IgD-negative memory B cell (primary cell): ENCODE measurements around the gene ZNF280A. TPM values are rescaled to one million over a fixed set of nuclear protein-coding genes. Genes with fewer than 3 reads are reported as not detected.

Experiments used
- H3K27ac Mint-ChIP-seq, 3 donors: one replicate each; pipeline ENCODE4 v1.8.0; 2020 to 2022; ENCODE audit warnings: mild to moderate bottlenecking in 3 of 3, mixed read lengths in 3 of 3, moderate library complexity in 1 of 3
- H3K27me3 Mint-ChIP-seq: one replicate; pipeline ENCODE4 v1.8.0; 2021; ENCODE audit warnings: mixed read lengths
- H3K36me3 Mint-ChIP-seq: one replicate; pipeline ENCODE4 v1.8.0; 2020; ENCODE audit warnings: mild to moderate bottlenecking, mixed read lengths
- H3K4me1 Mint-ChIP-seq, 3 donors: one replicate each; pipeline ENCODE4 v1.8.0; 2020 to 2022; ENCODE audit warnings: mixed read lengths in 3 of 3, mild to moderate bottlenecking in 1 of 3
- H3K4me3 Mint-ChIP-seq, 4 donors: one replicate each; pipeline ENCODE4 v1.8.0; 2020 to 2022; ENCODE audit warnings: mild to moderate bottlenecking in 4 of 4, mixed read lengths in 4 of 4, moderate library complexity in 3 of 4
- H3K9me3 Mint-ChIP-seq, 3 donors: one replicate each; pipeline ENCODE4 v1.8.0; 2020 to 2021; ENCODE audit warnings: mixed read lengths in 3 of 3, mild to moderate bottlenecking in 1 of 3
- polyA plus RNA-seq: library from polyadenylated mRNA; unstranded; fragments of 300-500 nt; fragmentation: Illumina TruSeq; gene quantifications from one replicate; pipeline ENCODE4 v1.2.3, GENCODE V29; 2021

Gene ZNF280A, protein sequence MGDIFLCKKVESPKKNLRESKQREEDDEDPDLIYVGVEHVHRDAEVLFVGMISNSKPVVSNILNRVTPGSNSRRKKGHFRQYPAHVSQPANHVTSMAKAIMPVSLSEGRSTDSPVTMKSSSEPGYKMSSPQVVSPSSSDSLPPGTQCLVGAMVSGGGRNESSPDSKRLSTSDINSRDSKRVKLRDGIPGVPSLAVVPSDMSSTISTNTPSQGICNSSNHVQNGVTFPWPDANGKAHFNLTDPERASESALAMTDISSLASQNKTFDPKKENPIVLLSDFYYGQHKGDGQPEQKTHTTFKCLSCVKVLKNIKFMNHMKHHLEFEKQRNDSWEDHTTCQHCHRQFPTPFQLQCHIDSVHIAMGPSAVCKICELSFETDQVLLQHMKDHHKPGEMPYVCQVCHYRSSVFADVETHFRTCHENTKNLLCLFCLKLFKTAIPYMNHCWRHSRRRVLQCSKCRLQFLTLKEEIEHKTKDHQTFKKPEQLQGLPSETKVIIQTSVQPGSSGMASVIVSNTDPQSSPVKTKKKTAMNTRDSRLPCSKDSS
- not detected for polyA plus RNA-seq

DNA sequence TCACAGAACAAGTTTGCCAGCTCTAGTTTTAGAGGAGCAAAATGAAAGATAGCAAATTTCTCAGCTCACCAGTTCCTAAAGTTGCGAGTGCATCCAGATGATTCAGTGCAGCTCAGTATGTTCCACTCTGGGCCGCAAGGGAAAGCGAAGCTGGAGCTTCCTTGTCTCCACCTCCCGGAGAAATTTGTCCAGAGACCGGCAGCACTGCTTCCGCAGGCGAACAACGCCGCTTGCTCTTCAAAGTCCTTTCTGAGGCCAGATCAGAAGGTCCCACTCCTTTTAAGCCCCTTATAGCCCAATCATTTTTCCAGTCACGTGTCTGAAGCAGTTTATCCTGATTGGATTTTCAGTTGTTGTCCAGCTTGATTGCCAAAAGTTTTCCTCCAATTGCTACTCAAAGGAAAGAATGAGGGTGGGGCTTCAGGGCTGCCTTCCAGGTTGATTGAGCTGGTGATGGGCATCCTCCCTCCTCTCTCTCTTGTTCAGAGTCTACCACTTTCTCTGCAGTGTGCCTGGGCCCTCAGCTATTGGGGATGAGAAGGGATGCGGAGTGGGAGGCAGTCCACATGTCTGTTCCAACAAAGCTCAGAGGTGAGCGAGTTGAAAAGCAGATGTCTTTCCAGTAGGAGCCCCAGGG is at the start of gene ZNF280A:
Gene ZNF280A, minus strand, starts transcription at position 251 of the 637 bp plus-strand sequence. CDS start 4,640 bp downstream, outside the sequence.
- no peaks in the 10 kb centered on the region for H3K36me3 Mint-ChIP-seq
- no peak within 1 kb of the TSS for H3K4me3 Mint-ChIP-seq
- no peak within 1 kb of the TSS for H3K27ac Mint-ChIP-seq
- no peaks in the 10 kb centered on the region for H3K9me3 Mint-ChIP-seq
- peaks cover 10% of the 10 kb centered on the region for H3K27me3 Mint-ChIP-seq
- peaks cover 0 to 4% (median 0%) of the 10 kb centered on the region in 3 donors for H3K4me1 Mint-ChIP-seq

DNA sequence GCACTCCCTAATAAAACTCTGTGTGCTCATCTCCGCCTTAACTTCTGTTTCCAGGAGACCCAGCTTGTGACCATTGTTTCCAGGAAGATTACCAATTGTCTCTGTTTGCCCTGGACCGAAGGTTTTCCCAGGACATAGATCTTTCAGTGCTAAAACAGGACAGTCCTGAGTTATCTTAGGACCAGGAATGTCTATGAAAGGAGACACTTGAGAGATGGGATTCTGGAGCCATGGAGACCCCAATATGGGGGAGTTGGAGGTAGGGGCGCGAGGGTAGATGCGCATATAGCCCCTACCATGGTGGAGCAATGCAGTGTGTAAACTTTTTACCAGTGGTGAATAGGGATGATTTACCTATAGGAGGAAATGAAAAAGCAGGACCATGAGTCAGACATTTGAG is 49.1 kb upstream of the ZNF280A start:
- H3K27ac Mint-ChIP-seq, result no peak overlapping the region
- peaks cover 16% of the 10 kb centered on the region for H3K27me3 Mint-ChIP-seq

DNA sequence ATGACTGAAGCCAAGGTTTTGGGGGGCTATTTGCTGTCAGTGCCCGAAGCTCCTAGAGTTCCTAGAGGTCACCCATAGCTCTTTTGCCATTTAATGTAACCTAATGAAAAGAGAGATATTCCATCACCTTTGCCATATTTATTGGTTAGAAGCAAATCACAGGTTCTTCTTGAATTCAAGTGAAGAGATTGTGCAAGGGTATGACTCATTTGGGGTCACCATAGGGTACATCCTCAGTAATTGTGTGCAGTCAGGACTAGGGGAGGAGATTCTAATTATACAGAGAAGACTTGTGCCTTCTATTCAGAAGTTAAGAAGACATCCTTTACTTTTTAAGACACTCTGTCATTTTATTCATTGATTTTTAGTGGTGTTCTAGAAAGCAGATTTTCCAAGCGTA is 45.9 kb upstream of the ZNF280A start:
- no peaks in the 10 kb centered on the region for H3K4me1 Mint-ChIP-seq
- no peaks in the 10 kb centered on the region for H3K9me3 Mint-ChIP-seq
- H3K27me3 Mint-ChIP-seq, result peaks cover 13% of the 10 kb centered on the region
- peak overlapping the region in 1 of 4 donors; percentile 44 for H3K4me3 Mint-ChIP-seq
- no peak overlapping the region for H3K27ac Mint-ChIP-seq
- peaks cover 1% of the 10 kb centered on the region for H3K36me3 Mint-ChIP-seq

More for the DNA sequence above, 49.1 kb upstream of the ZNF280A start:
- Mint-ChIP-seq H3K9me3 (no peaks in the 10 kb centered on the region), H3K36me3 (peaks cover 1% of the 10 kb centered on the region), H3K4me3 (no peak overlapping the region), H3K4me1 (no peaks in the 10 kb centered on the region)

DNA sequence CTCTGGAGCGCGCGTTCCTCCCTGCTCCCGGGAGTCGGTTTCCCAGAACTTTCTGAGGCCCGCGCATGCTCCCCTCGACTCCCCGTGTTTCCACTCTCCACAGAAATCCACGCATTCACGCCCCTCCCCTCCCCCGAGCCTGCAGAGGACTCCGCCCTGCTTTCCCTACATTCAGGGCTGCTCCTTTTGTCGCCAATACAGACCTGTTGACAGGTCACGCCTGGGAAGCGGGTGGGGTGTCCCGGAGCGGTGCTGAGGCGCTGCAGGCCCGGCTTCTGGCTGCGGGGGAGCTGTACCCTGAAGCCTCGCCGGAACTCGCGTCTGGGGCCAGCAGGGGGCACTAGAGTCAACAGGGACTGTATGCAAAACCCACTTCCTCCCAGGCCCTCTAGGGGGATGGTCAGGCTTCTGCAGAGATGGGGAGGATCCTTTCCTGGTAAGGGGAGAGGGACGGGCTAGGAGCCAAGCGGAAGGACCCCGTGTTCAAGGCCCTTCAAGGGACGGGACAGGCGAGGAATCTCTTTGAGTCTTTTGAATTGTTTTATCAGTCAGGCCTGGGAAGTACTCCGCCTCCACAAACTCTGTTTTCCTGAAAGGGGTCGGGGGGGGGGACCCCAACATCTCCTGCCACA is 39.0 kb upstream of the ZNF280A start, which contains the start of gene PRAME:
Gene PRAME, minus strand, starts transcription at position 294 of the 632 bp plus-strand sequence. CDS start 2,433 bp downstream, outside the sequence.
- H3K27ac Mint-ChIP-seq, result peak within 1 kb of the TSS in 2 of 3 donors; percentile 84 to 88
- H3K4me3 Mint-ChIP-seq, result peak within 1 kb of the TSS; percentile 45 to 83 (median 63)
- peaks cover 2 to 6% (median 6%) of the 10 kb centered on the region in 3 donors for H3K4me1 Mint-ChIP-seq
- H3K9me3 Mint-ChIP-seq, result no peaks in the 10 kb centered on the region
- H3K36me3 Mint-ChIP-seq, result peaks cover 2% of the 10 kb centered on the region
- no peaks in the 10 kb centered on the region for H3K27me3 Mint-ChIP-seq

DNA sequence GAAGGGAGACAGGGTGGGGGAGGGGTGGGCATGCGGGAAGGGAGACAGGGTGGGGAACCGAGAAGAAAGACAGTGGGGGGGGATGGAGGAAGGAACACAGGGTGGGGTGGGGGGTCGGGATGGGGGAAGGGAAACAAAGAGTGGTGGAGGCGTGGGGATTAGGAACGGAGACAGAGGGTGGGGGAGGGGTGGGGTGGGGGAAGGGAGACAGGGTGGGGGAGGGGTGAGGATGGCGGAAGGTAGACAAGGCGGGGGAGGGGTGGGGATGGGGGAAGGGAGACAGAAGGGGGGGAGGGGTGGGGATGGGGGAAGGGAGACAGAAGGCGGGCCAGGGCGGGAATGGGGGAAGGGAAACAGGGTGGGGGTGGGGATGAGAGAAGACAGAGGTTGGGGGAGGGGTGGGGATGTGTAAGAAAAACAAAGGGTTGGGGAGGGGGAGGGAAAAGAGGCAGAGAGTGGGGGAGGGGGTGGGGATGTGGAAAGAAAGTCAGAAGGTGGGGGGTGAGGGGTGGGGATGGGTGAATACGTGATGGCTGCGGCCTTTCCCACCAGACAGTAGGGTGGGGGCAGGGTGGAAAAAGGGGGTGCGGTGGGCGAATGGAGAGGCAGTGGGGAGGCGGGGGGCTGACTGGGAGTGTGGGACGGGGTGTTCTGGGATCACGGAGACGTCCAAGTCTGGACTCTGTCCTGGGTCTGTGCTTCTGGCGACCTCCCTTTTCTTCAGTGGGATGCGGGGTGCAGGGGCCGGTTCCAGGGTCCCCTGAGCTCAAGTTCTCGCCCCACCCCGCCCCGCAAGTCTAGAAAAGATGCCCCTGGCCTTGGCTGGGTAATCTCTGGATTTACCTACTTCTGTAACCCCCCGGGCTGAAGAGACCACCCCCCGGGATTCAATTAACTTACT is 38.3 kb upstream of the ZNF280A start:
- Mint-ChIP-seq H3K27ac (peak overlapping the region in 1 of 3 donors; percentile 88), H3K4me3 (no peak overlapping the region), H3K27me3 (no peaks in the 10 kb centered on the region), H3K4me1 (peaks cover 2 to 6% (median 6%) of the 10 kb centered on the region in 3 donors), H3K9me3 (no peaks in the 10 kb centered on the region), H3K36me3 (peaks cover 2% of the 10 kb centered on the region)

DNA sequence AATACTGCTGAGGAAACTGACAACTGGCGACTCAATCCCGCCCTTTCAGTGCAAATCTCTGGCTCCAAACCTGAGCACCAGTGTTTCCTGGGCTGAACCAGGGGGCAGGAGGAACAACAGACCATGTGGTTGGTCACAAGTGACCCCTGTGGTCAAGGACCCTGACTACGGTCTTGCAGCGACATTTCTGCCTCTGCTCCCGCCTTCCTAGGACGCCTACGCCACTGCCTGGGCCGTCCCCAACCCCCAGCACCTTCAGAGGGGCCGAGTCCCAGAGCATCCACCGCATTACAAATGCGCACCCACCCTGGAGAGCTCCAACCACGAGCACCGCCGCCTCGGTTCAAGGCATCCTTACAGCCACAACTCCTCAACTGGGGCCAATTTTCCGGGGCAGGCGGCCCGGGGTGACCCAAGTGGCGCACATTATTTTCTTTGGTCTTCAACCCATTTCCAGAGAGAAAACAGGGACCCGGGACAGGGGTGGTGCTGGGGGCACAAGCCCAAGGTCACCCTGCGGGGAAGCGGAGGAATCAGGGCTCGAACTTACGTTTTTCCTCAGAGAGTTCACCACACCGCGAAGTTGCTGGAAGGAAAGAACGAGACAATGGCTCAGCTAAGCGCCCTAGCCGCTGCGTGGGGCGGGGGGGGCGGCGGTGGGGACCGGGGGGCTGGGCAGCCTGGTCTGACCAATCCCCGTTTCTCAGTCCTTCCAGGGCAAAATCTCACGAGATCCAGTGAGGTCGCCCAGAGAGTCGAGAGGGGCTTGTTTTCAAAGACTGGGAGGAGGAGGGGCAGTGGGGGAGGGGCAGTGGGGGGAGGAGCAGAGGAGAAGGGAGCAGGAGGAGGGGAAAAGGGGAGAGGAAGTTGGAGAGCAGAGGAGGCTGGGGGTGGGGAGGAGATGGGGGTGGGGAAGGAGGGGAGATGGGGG is 37.2 kb upstream of the ZNF280A start:
- Mint-ChIP-seq H3K36me3 (peaks cover 2% of the 10 kb centered on the region), H3K27me3 (no peaks in the 10 kb centered on the region), H3K27ac (peak overlapping the region in 2 of 3 donors; percentile 53 to 71), H3K9me3 (no peaks in the 10 kb centered on the region), H3K4me1 (peaks cover 2 to 6% (median 6%) of the 10 kb centered on the region in 3 donors), H3K4me3 (peak overlapping the region in 1 of 4 donors; percentile 71)

DNA sequence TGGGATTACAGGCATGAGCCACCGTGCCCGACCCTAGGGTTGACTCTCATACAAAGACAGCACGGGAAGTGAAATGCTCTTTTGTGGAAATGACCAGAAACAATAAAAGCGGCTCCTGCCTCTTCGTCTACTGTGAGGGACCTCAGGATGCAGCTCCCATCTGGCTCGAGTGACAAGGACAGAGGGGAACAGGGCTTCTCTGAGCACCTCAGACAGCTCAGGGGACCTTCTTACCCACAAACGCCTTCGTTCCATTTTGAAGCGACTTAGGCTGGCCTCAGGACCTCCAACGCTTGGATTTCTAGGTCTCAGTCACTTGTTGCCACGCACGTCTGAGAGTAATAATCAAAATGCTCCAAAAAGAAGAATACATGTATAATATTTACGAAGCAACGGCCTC is 36.5 kb upstream of the ZNF280A start:
- peaks cover 2% of the 10 kb centered on the region for H3K36me3 Mint-ChIP-seq
- no peak overlapping the region for H3K4me3 Mint-ChIP-seq
- H3K27ac Mint-ChIP-seq, result no peak overlapping the region
- H3K4me1 Mint-ChIP-seq, result peaks cover 2 to 6% (median 6%) of the 10 kb centered on the region in 3 donors
- no peaks in the 10 kb centered on the region for H3K9me3 Mint-ChIP-seq
- no peaks in the 10 kb centered on the region for H3K27me3 Mint-ChIP-seq

DNA sequence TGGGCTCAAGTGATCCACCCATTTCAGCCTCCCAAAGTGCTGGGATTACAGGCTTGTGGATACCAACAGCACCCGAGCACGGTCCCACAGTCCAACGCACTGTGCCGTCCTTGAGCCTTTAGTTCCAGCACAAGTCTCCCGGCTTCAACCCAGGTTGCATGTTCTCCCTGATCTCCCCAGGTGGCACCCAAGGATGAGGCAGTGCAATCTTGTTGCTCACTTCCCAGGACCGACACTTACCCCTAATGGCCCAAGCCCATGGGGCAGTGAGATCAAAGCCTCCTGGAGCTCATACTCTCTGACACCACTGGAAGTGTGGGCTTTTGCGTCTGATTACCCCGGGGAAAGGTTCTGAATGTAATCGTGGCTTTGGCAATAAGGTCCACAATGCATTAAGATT is 35.5 kb upstream of the ZNF280A start:
- Mint-ChIP-seq H3K36me3 (peaks cover 2% of the 10 kb centered on the region), H3K27ac (peak overlapping the region in 1 of 3 donors; percentile 35), H3K9me3 (no peaks in the 10 kb centered on the region), H3K27me3 (no peaks in the 10 kb centered on the region), H3K4me1 (peaks cover 2 to 6% (median 6%) of the 10 kb centered on the region in 3 donors), H3K4me3 (no peak overlapping the region)

DNA sequence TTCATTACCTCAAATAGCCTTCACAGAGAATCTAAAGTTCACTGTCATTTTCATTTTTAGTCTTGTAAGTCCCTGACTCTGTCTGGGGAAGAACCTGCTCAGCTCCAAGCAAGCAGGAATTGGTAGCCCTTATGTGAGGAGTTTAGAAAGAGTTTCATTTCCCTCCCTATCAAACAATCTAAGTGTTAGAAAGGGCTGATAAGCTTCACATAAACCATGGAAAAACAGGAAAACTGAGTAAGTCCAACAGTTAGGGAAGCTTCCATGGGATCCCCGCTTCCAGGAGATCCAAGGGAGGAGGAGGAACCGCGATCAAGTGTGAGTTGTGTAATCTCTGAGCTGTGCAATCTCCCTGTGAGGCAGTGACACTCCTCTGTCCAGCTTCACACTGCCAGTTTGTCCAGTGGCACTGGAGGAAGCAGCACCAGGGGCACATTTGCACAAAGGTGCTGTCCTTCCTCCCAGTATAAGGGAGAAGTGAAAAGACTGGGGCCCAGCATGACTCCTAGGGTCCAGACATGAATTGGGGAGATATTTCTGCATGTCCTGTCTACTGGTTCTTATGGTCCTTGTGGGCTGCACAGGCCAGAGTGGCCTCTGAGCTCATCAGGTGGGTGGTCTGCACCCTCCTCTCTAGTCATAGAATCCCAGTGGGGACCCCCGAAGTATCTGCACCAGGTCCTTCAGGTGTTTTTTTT is 34.7 kb upstream of the ZNF280A start:
- Mint-ChIP-seq H3K9me3 (no peaks in the 10 kb centered on the region), H3K4me3 (no peak overlapping the region), H3K36me3 (no peaks in the 10 kb centered on the region), H3K27me3 (no peaks in the 10 kb centered on the region), H3K27ac (peak overlapping the region; percentile 35 to 53 (median 53)), H3K4me1 (peaks cover under 1 to 6% (median 6%) of the 10 kb centered on the region in 3 donors)

DNA sequence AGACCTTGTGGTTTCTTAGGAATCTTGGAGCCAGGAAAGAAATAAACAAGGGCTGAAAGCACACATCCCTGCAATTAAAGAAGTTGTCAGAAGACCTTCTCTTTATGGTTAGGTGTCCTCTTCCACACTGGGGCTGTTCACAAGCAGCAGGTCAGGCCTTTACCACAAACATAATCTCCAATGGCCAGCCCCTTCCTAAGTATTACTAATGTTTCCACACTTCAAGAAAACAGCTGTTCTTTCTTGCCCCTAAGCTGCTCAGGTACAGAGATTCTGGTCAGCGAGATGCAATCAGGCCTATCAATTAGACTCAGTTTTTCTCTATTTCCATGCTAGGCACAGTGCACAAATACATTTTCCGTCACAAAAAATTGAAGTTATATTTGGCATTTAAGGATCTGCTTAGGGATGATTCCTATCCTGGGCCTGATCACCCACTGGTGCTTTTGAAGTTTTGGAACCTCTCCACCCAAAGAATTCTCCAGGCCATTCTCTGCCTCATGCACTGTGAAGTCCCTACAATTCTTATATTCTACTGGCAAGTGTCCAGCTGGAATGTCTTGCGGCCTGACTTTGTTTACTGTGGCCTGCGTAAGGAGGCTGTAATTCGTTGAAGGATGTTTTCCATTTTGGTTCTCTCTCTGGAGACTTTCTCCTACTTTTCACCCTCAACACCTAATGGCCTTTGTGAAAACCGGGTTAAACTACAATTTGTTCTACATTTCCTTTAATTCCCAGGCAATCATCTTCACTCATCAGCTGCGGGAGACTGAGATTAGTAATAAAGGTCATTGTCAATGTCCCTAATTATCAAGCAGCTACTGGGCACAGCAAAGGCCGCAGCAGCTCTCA is 33.9 kb upstream of the ZNF280A start:
- Mint-ChIP-seq H3K27ac (peak overlapping the region in 1 of 3 donors; percentile 53), H3K4me3 (no peak overlapping the region), H3K4me1 (peaks cover 1 to 2% (median 1%) of the 10 kb centered on the region in 3 donors)

DNA sequence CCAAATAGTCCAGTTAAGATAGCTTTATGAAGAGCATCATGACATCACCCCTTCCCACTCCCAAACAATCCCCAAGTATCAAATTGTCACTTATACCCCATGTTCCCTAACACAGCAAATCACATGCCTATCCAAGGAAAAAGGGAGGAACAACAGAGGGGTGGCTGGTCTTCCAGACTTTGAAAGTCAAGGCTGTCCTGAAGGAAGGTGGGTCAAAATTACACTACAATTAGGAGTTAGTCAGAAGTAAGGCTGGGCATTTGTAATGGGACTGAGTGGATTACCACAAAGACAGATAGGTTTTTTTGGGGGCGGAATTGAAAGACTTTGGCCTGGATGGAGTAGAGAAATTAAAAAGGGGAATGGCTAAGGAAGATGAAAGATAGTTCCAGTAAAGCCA is 33.1 kb upstream of the ZNF280A start:
- H3K27ac Mint-ChIP-seq, result no peak overlapping the region

More for the DNA sequence above, 33.9 kb upstream of the ZNF280A start:
- Mint-ChIP-seq H3K27me3 (no peaks in the 10 kb centered on the region), H3K36me3 (no peaks in the 10 kb centered on the region), H3K9me3 (no peaks in the 10 kb centered on the region)

DNA sequence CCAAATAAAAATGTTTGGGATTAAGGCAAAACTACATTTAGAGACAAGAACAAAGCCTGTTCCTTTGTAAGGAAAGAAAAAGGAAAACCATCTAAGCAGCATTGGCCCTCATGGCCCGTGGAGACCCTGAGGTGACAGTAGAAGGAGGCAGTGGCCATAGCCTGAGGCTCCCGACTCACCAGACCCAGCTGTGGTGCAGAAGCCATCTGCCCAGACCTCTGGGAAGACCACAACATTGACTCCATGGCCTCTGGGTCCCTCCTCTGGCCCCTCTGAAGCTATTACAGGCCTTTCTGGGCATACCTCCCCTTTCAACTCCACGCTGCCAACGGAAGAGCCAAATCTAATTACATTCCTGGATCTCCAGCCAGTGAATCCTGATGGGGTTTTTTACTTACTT is 32.6 kb upstream of the ZNF280A start:
- Mint-ChIP-seq H3K36me3 (no peaks in the 10 kb centered on the region), H3K9me3 (no peaks in the 10 kb centered on the region), H3K4me3 (no peak overlapping the region), H3K27me3 (no peaks in the 10 kb centered on the region), H3K27ac (no peak overlapping the region), H3K4me1 (peaks cover 0 to 5% (median 2%) of the 10 kb centered on the region in 3 donors)

More for the DNA sequence above, 33.1 kb upstream of the ZNF280A start:
- peaks cover 0 to 2% (median under 1%) of the 10 kb centered on the region in 3 donors for H3K4me1 Mint-ChIP-seq
- no peak overlapping the region for H3K4me3 Mint-ChIP-seq
- H3K36me3 Mint-ChIP-seq, result no peaks in the 10 kb centered on the region
- no peaks in the 10 kb centered on the region for H3K27me3 Mint-ChIP-seq
- H3K9me3 Mint-ChIP-seq, result no peaks in the 10 kb centered on the region
